Kidney (tissue), 14 donors: ENCODE measurements around the gene SCML1. TPM values are rescaled to one million over a fixed set of nuclear protein-coding genes. Genes with fewer than 3 reads are reported as not detected.

ENCODE experiments used
- DNase-seq, 5 donors: peaks; one replicate each; pipeline ENCODE4 v3.0.0-alpha.2; 2013 to 2020
- FAIRE-seq: peaks from 2 replicates; lab custom pipeline; 2012; peaks lifted over from hg19 to GRCh38; lab: Jason Lieb, UNC
- H3K27ac ChIP-seq, 2 donors: one replicate each; pipeline ENCODE4 v1.7.0; 2013; ENCODE audit warnings: low read depth in 2 of 2, low read length in 2 of 2, inconsistent platforms in 1 of 2
- H3K27me3 ChIP-seq: one replicate; pipeline ENCODE4 v1.7.1; 2013; ENCODE audit warnings: low read length, inconsistent platforms; ENCODE audit not compliant: control insufficient read depth, insufficient read depth
- H3K36me3 ChIP-seq, 3 donors: one replicate each; pipeline versions ENCODE4 v1.7.0 to v1.7.1; 2013; ENCODE audit warnings: low read length in 3 of 3, control low read depth in 1 of 3, inconsistent platforms in 1 of 3; ENCODE audit not compliant: insufficient read depth in 3 of 3, control insufficient read depth in 2 of 3
- H3K4me1 ChIP-seq, 3 donors: one replicate each; pipeline versions ENCODE4 v1.7.0 to v1.7.1; 2013; ENCODE audit warnings: low read length in 3 of 3, inconsistent platforms in 1 of 3, low read depth in 1 of 3; ENCODE audit not compliant: control insufficient read depth in 2 of 3, insufficient read depth in 2 of 3
- H3K4me3 ChIP-seq, 3 donors: one replicate each; pipeline versions ENCODE4 v1.7.0 to v1.8.1; 2013; ENCODE audit warnings: low read length in 3 of 3, control low read depth in 1 of 3, inconsistent platforms in 1 of 3
- H3K9ac ChIP-seq, 3 donors: one replicate each; pipeline versions ENCODE4 v1.7.0 to v1.7.1; 2013; ENCODE audit warnings: low read length in 3 of 3, control low read depth in 1 of 3, inconsistent platforms in 1 of 3
- H3K9me3 ChIP-seq, 3 donors: one replicate each; pipeline versions ENCODE4 v1.7.0 to v1.7.1; 2013; ENCODE audit warnings: low read length in 3 of 3, control low read depth in 1 of 3, inconsistent platforms in 1 of 3; ENCODE audit not compliant: control insufficient read depth in 2 of 3, insufficient read depth in 1 of 3
- CTCF ChIP-seq: IDR thresholded peaks from 3 replicates; pipeline ENCODE4 v1.5.1; 2012; ENCODE audit warnings: mild to moderate bottlenecking, moderate library complexity, borderline replicate concordance; ENCODE audit not compliant: insufficient read depth; ENCODE audit errors: extremely low read depth
- intact Hi-C: fragments of 100-400 bp; cut with DNase I; formaldehyde crosslinking; loops from one replicate; pipeline ENCODE4 v1.11.1; 2022
- polyA plus RNA-seq: library from polyadenylated mRNA; stranded (reverse); fragments of 350-450 nt; fragmentation: Illumina TruSeq; extraction: RNeasy Lipid Tissue Mini Kit (QIAGEN cat#74804); gene quantifications from one replicate; pipeline ENCODE4 v1.2.3, GENCODE V29; 2014; ENCODE audit warnings: low read depth, low replicate concordance; ENCODE audit not compliant: insufficient read depth
- total RNA-seq: library from RNA; stranded (reverse); fragmentation: NEBNext Ultra II Directional; extraction: Animal tissue kit (Norgen Biotek cat#: 25700); gene quantifications from one replicate; pipeline ENCODE4 v1.2.1, GENCODE V29; 2021
- donor health status: control.
- donor health status: control.
- donor health status: control.
- donor health status: control.
- donor health status: control.
- donor health status: DM: yes; HTN: yes; CAD: no.
- donor health status: Normal renal cell carcinoma (clear cell type).

Gene SCML1
- total and polyA plus RNA-seq, 2 donors from 2014 or later, result 8.5 to 9.9 TPM

GRCh38 chrX:17798921-17799320 is 61.6 kb downstream of the SCML1 start:
- no peak for TF ChIP-seq CTCF
- H3K9ac ChIP-seq, result no peak overlapping the region
- H3K9me3 ChIP-seq, result no peaks in the 10 kb centered on the region
- intact Hi-C loops, result no loop called here
- H3K27ac ChIP-seq, result no peak overlapping the region
- no peaks in the 10 kb centered on the region for H3K4me1 ChIP-seq
- no peak for DNase-seq
- FAIRE-seq, result no peak
- no peak overlapping the region for H3K4me3 ChIP-seq
- no peaks in the 10 kb centered on the region for H3K27me3 ChIP-seq
- no peaks in the 10 kb centered on the region for H3K36me3 ChIP-seq

GRCh38 chrX:17801431-17801830 is 64.1 kb downstream of the SCML1 start:
- FAIRE-seq (no peak), DNase-seq (no peak)
- Histone ChIP-seq H3K27ac (no peak overlapping the region), H3K9me3 (no peaks in the 10 kb centered on the region), H3K4me3 (no peak overlapping the region), H3K4me1 (no peaks in the 10 kb centered on the region), H3K9ac (no peak overlapping the region), H3K27me3 (peaks cover 2% of the 10 kb centered on the region), H3K36me3 (no peaks in the 10 kb centered on the region)
- TF ChIP-seq CTCF, result no peak
- intact Hi-C loops, result no loop called here

GRCh38 chrX:17802756-17803155 is 65.5 kb downstream of the SCML1 start:
- H3K27ac ChIP-seq, result no peak overlapping the region
- no peaks in the 10 kb centered on the region for H3K4me1 ChIP-seq
- H3K27me3 ChIP-seq, result peaks cover 2% of the 10 kb centered on the region
- no peak overlapping the region for H3K4me3 ChIP-seq
- no peak overlapping the region for H3K9ac ChIP-seq
- intact Hi-C loops, result no loop called here
- no peak for FAIRE-seq
- DNase-seq, result peak in 3 of 5 donors; percentile 28 to 36 (median 29)
- TF ChIP-seq CTCF, result no peak
- no peaks in the 10 kb centered on the region for H3K9me3 ChIP-seq
- no peaks in the 10 kb centered on the region for H3K36me3 ChIP-seq

- Histone ChIP-seq H3K4me1 (no peaks in the 10 kb centered on the region), H3K36me3 (no peaks in the 10 kb centered on the region), H3K27ac (no peak overlapping the region), H3K27me3 (peaks cover 2% of the 10 kb centered on the region), H3K4me3 (no peak overlapping the region), H3K9me3 (no peaks in the 10 kb centered on the region), H3K9ac (no peak overlapping the region)
- TF ChIP-seq CTCF, result no peak
- FAIRE-seq, result no peak
- DNase-seq, result peak in 1 of 5 donors; percentile 34
- intact Hi-C loops, result no loop called here
Observed at GRCh38 chrX:17803449-17803848, 66.2 kb downstream of the SCML1 start.
